ENCODE results near the gene BID. TPM values are rescaled to one million over a fixed set of nuclear protein-coding genes. Genes with fewer than 3 reads are reported as not detected.

BID gene
- total and polyA plus RNA-seq, 10 of the 15 experiments (the other 5 are each of a cell fraction or from before 2014, with no cell fraction given), result 7.9 to 241 (median 136) TPM

GRCh38 chr22:17775781-17776465 is 1.7 kb upstream of the BID start (continued):
- TF ChIP-seq ZNF592 (IDR thresholded peaks at IDR 0.05) (no peak), LARP7 (IDR thresholded peaks at IDR 0.05) (no peak), MEF2A (IDR thresholded peaks at IDR 0.05; ENCODE audit: insufficient read depth, low read depth, low read length) (no peak), SMAD5 (IDR thresholded peaks at IDR 0.05; ENCODE audit: low read depth) (no peak), BHLHE40 (IDR thresholded peaks at IDR 0.05; ENCODE audit: borderline replicate concordance in 1 of 2, low read depth in 2 of 2, low read length in 1 of 2) (no peak)
- TF ChIP-seq, protein P1, sequence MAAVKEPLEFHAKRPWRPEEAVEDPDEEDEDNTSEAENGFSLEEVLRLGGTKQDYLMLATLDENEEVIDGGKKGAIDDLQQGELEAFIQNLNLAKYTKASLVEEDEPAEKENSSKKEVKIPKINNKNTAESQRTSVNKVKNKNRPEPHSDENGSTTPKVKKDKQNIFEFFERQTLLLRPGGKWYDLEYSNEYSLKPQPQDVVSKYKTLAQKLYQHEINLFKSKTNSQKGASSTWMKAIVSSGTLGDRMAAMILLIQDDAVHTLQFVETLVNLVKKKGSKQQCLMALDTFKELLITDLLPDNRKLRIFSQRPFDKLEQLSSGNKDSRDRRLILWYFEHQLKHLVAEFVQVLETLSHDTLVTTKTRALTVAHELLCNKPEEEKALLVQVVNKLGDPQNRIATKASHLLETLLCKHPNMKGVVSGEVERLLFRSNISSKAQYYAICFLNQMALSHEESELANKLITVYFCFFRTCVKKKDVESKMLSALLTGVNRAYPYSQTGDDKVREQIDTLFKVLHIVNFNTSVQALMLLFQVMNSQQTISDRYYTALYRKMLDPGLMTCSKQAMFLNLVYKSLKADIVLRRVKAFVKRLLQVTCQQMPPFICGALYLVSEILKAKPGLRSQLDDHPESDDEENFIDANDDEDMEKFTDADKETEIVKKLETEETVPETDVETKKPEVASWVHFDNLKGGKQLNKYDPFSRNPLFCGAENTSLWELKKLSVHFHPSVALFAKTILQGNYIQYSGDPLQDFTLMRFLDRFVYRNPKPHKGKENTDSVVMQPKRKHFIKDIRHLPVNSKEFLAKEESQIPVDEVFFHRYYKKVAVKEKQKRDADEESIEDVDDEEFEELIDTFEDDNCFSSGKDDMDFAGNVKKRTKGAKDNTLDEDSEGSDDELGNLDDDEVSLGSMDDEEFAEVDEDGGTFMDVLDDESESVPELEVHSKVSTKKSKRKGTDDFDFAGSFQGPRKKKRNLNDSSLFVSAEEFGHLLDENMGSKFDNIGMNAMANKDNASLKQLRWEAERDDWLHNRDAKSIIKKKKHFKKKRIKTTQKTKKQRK (IDR thresholded peaks at IDR 0.05; ENCODE audit: low read depth, low read length), result no peak
- TF ChIP-seq, protein P2, sequence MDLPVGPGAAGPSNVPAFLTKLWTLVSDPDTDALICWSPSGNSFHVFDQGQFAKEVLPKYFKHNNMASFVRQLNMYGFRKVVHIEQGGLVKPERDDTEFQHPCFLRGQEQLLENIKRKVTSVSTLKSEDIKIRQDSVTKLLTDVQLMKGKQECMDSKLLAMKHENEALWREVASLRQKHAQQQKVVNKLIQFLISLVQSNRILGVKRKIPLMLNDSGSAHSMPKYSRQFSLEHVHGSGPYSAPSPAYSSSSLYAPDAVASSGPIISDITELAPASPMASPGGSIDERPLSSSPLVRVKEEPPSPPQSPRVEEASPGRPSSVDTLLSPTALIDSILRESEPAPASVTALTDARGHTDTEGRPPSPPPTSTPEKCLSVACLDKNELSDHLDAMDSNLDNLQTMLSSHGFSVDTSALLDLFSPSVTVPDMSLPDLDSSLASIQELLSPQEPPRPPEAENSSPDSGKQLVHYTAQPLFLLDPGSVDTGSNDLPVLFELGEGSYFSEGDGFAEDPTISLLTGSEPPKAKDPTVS (IDR thresholded peaks at IDR 0.05; ENCODE audit: low read depth, low read length), result no peak

Measured in GM12878 (cell line).